KMS-11 (cell line): Measurements from ENCODE around the gene PLA2G3.

Experiments used
- H2AFZ ChIP-seq: fragments of 200-600 bp; sonication (generic); 2 replicates; pipeline ENCODE4 v1.6.1; 2016; ENCODE audit warnings: antibody characterized with exemption, mixed run types, low read depth
- H3K27ac ChIP-seq: fragments of 200-600 bp; sonication (generic); 2 replicates; pipeline ENCODE4 v1.6.1; 2016; ENCODE audit warnings: mild to moderate bottlenecking, mixed run types
- H3K27me3 ChIP-seq: fragments of 200-600 bp; sonication (generic); 2 replicates; pipeline ENCODE4 v1.6.1; 2017; ENCODE audit warnings: mild to moderate bottlenecking, low read depth, mixed run types, moderate library complexity; ENCODE audit not compliant: insufficient read depth
- H3K36me3 ChIP-seq: fragments of 200-600 bp; sonication (generic); 2 replicates; pipeline ENCODE4 v1.6.1; 2017; ENCODE audit warnings: mild to moderate bottlenecking, mixed run types; ENCODE audit not compliant: insufficient read depth
- H3K4me1 ChIP-seq: fragments of 200-600 bp; sonication (generic); 2 replicates; pipeline ENCODE4 v1.6.1; 2016; ENCODE audit warnings: mild to moderate bottlenecking, low read depth, mixed run types; ENCODE audit not compliant: poor library complexity, severe bottlenecking
- H3K4me2 ChIP-seq: fragments of 200-600 bp; sonication (generic); 2 replicates; pipeline ENCODE4 v1.7.0; 2016; ENCODE audit warnings: mild to moderate bottlenecking, mixed run types
- H3K4me3 ChIP-seq: fragments of 200-600 bp; sonication (generic); IDR thresholded peaks from 2 replicates; pipeline ENCODE4 v1.6.1; 2017; ENCODE audit warnings: low read depth, low read length, mixed read lengths; ENCODE audit not compliant: insufficient read depth
- H3K79me2 ChIP-seq: fragments of 200-600 bp; sonication (generic); 2 replicates; pipeline ENCODE4 v1.6.1; 2016; ENCODE audit warnings: low read depth, mixed run types; ENCODE audit not compliant: insufficient read depth
- H3K9ac ChIP-seq: fragments of 200-600 bp; sonication (generic); 2 replicates; pipeline ENCODE4 v1.6.1; 2016; ENCODE audit warnings: mild to moderate bottlenecking, mixed run types
- H4K20me1 ChIP-seq: fragments of 200-600 bp; sonication (generic); 2 replicates; pipeline ENCODE4 v1.6.1; 2016; ENCODE audit warnings: mild to moderate bottlenecking, mixed run types; ENCODE audit not compliant: insufficient read depth
- CTCF ChIP-seq: fragments of 200-600 bp; sonication (generic); conservative IDR thresholded peaks from 2 replicates; pipeline ENCODE4 v1.6.1; 2017; ENCODE audit warnings: low read depth, mild to moderate bottlenecking, antibody characterized with exemption, low read length, moderate library complexity, mixed read lengths

PLA2G3 gene

GRCh38 chr22:31125521-31126117, 14.7 kb downstream of the PLA2G3 start:
- Histone ChIP-seq H3K4me3 (no peak overlapping the region), H4K20me1 (no peaks in the 10 kb centered on the region), H3K27ac (no peak overlapping the region), H3K9ac (no peak overlapping the region), H3K27me3 (peaks cover 4% of the 10 kb centered on the region; the same call in 1 of the 2 replicates), H3K79me2 (no peaks in the 10 kb centered on the region), H3K4me1 (no peaks in the 10 kb centered on the region), H3K36me3 (no peaks in the 10 kb centered on the region), H2AFZ (no peak overlapping the region), H3K4me2 (no peak overlapping the region)
- TF ChIP-seq CTCF: no peak

- Histone ChIP-seq H4K20me1 (no peaks in the 10 kb centered on the region), H3K4me1 (no peaks in the 10 kb centered on the region), H3K4me2 (no peak overlapping the region), H3K27ac (no peak overlapping the region), H2AFZ (no peak overlapping the region), H3K4me3 (no peak overlapping the region), H3K27me3 (peaks cover 4% of the 10 kb centered on the region; the same call in 1 of the 2 replicates), H3K36me3 (no peaks in the 10 kb centered on the region), H3K9ac (no peak overlapping the region), H3K79me2 (no peaks in the 10 kb centered on the region)
- no peak for TF ChIP-seq CTCF
Measured at GRCh38 chr22:31124811-31125465, 15.4 kb downstream of the PLA2G3 start.

- no peak overlapping the region for H2AFZ ChIP-seq
- H3K4me3 ChIP-seq: no peak overlapping the region
- H3K4me2 ChIP-seq: no peak overlapping the region
- no peak for TF ChIP-seq CTCF
- H3K9ac ChIP-seq: no peak overlapping the region
- no peaks in the 10 kb centered on the region for H4K20me1 ChIP-seq
- H3K4me1 ChIP-seq: no peaks in the 10 kb centered on the region
- H3K36me3 ChIP-seq: no peaks in the 10 kb centered on the region
- H3K27me3 ChIP-seq: peaks cover 4% of the 10 kb centered on the region; the same call in 1 of the 2 replicates
- no peaks in the 10 kb centered on the region for H3K79me2 ChIP-seq
- H3K27ac ChIP-seq: no peak overlapping the region
Measured at GRCh38 chr22:31124290-31124689, 16.0 kb downstream of the PLA2G3 start.

- no peaks in the 10 kb centered on the region for H4K20me1 ChIP-seq
- no peaks in the 10 kb centered on the region for H3K36me3 ChIP-seq
- H3K27ac ChIP-seq: no peak overlapping the region
- H3K4me1 ChIP-seq: no peaks in the 10 kb centered on the region
- H3K27me3 ChIP-seq: peaks cover 4% of the 10 kb centered on the region; the same call in 1 of the 2 replicates
- no peaks in the 10 kb centered on the region for H3K79me2 ChIP-seq
- H3K4me3 ChIP-seq: no peak overlapping the region
- no peak overlapping the region for H3K9ac ChIP-seq
- no peak for TF ChIP-seq CTCF
- H2AFZ ChIP-seq: no peak overlapping the region
- no peak overlapping the region for H3K4me2 ChIP-seq
Measured at GRCh38 chr22:31123292-31123602, 17.1 kb downstream of the PLA2G3 start.
